ENCODE results near the gene PCBP3.

Gene PCBP3

GRCh38 chr21:45756029-45756428, 112.5 kb downstream of the PCBP3 start:
- Histone ChIP-seq H3K4me3 (ENCODE audit: low read depth, low read length) (no peak overlapping the region), H3K27ac (no peak overlapping the region), H3K36me3 (no peaks in the 10 kb centered on the region), H3K27me3 (ENCODE audit: insufficient read depth, low read depth, severe bottlenecking) (no peaks in the 10 kb centered on the region), H3K9me3 (ENCODE audit: severe bottlenecking) (no peaks in the 10 kb centered on the region)
- TF ChIP-seq, protein P1, sequence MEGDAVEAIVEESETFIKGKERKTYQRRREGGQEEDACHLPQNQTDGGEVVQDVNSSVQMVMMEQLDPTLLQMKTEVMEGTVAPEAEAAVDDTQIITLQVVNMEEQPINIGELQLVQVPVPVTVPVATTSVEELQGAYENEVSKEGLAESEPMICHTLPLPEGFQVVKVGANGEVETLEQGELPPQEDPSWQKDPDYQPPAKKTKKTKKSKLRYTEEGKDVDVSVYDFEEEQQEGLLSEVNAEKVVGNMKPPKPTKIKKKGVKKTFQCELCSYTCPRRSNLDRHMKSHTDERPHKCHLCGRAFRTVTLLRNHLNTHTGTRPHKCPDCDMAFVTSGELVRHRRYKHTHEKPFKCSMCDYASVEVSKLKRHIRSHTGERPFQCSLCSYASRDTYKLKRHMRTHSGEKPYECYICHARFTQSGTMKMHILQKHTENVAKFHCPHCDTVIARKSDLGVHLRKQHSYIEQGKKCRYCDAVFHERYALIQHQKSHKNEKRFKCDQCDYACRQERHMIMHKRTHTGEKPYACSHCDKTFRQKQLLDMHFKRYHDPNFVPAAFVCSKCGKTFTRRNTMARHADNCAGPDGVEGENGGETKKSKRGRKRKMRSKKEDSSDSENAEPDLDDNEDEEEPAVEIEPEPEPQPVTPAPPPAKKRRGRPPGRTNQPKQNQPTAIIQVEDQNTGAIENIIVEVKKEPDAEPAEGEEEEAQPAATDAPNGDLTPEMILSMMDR (IDR thresholded peaks at IDR 0.05; ENCODE audit: low read depth, low read length) = no peak
- DNase-seq = no peak

DNA sequence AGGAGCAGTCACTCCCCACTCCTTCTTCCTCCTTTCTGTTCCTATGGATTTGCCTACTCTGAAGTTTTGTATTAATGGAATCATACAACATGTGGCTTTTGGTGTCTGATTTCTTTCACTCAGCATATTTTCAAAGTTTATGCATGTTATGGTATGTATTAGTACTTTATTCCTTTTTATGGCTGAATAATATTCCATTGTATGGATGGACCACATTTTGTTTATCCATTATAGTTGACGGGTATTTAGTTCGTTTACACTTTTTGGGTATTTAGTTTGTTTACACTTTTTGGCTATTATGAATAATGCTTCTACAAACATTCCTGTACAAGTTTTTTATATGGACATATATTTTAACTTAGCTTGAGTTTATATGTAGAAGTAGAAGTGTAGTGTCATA, 113.1 kb downstream of the PCBP3 start:
- DNase-seq = no peak

GRCh38 chr21:45761704-45762103, 118.2 kb downstream of the PCBP3 start:
- Histone ChIP-seq H3K36me3 (no peaks in the 10 kb centered on the region), H3K27me3 (ENCODE audit: insufficient read depth, low read depth, severe bottlenecking) (no peaks in the 10 kb centered on the region), H3K27ac (no peak overlapping the region), H3K4me3 (ENCODE audit: low read depth, low read length) (no peak overlapping the region), H3K9me3 (ENCODE audit: severe bottlenecking) (no peaks in the 10 kb centered on the region)
- TF ChIP-seq, protein P1 (IDR thresholded peaks at IDR 0.05; ENCODE audit: low read depth, low read length) = no peak
- DNase-seq = no peak

More for the DNA sequence above, 113.1 kb downstream of the PCBP3 start:
- Histone ChIP-seq H3K4me3 (ENCODE audit: low read depth, low read length) (no peak overlapping the region), H3K27me3 (ENCODE audit: insufficient read depth, low read depth, severe bottlenecking) (no peaks in the 10 kb centered on the region), H3K36me3 (no peaks in the 10 kb centered on the region), H3K27ac (no peak overlapping the region), H3K9me3 (ENCODE audit: severe bottlenecking) (no peaks in the 10 kb centered on the region)
- TF ChIP-seq, protein P1 (IDR thresholded peaks at IDR 0.05; ENCODE audit: low read depth, low read length) = no peak

DNA sequence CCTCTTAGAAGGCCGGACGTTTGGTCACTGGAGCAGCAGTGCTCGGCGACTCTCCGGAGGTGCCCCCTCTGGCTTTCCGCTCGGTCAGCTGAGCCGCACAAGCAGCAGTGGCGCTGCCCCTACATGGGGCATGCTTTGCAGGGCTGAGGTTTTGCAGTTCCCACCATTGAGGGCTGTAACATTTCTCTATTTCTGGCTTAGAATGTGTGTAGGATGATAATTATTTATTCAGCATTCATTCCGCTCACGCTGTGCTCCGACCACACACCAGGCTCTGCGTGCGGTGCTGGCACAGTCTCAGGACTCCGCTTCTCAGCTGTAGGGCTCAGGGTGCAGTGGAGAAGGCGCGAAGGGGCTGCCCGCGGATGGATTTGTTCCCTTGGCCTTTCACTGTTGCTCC, 119.5 kb downstream of the PCBP3 start:
- no peak overlapping the region for H3K4me3 ChIP-seq (ENCODE audit: low read depth, low read length)
- no peaks in the 10 kb centered on the region for H3K9me3 ChIP-seq (ENCODE audit: severe bottlenecking)
- no peaks in the 10 kb centered on the region for H3K27me3 ChIP-seq (ENCODE audit: insufficient read depth, low read depth, severe bottlenecking)
- no peak overlapping the region for H3K27ac ChIP-seq
- TF ChIP-seq, protein P1 (IDR thresholded peaks at IDR 0.05; ENCODE audit: low read depth, low read length) = no peak
- no peaks in the 10 kb centered on the region for H3K36me3 ChIP-seq
- DNase-seq = no peak

GRCh38 chr21:45763506-45763905, 120.0 kb downstream of the PCBP3 start:
- TF ChIP-seq, protein P1 (IDR thresholded peaks at IDR 0.05; ENCODE audit: low read depth, low read length) = no peak
- no peaks in the 10 kb centered on the region for H3K9me3 ChIP-seq (ENCODE audit: severe bottlenecking)
- H3K27me3 ChIP-seq (ENCODE audit: insufficient read depth, low read depth, severe bottlenecking) = no peaks in the 10 kb centered on the region
- H3K36me3 ChIP-seq = no peaks in the 10 kb centered on the region
- no peak for DNase-seq
- H3K27ac ChIP-seq = no peak overlapping the region
- H3K4me3 ChIP-seq (ENCODE audit: low read depth, low read length) = no peak overlapping the region

DNA sequence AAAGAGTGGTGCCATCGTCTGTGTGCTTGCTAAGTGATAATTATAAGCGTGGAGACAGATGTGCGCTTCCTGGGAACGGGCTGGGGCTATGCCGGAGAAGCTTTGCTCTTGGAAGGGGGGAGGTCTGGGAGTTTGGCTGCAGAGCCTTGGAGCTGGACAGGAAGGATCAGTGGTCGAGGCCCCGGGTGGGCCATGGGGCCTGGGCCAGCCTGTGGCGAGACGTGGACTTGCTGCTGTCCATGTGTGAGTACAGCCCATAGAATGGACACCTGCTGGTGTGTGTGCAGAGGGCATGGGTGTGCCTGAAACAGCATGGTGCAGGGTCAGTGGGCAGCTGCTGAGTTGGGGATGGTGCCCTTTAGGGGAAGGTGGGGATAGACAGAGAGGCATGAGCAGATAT, 121.3 kb downstream of the PCBP3 start:
- H3K27me3 ChIP-seq (ENCODE audit: insufficient read depth, low read depth, severe bottlenecking) = no peaks in the 10 kb centered on the region
- no peaks in the 10 kb centered on the region for H3K9me3 ChIP-seq (ENCODE audit: severe bottlenecking)
- TF ChIP-seq, protein P1 (IDR thresholded peaks at IDR 0.05; ENCODE audit: low read depth, low read length) = no peak
- no peaks in the 10 kb centered on the region for H3K36me3 ChIP-seq
- no peak for DNase-seq
- H3K4me3 ChIP-seq (ENCODE audit: low read depth, low read length) = no peak overlapping the region
- no peak overlapping the region for H3K27ac ChIP-seq

Data from WERI-Rb-1 (cell line).